ENCODE data around the gene TBATA.

DNA sequence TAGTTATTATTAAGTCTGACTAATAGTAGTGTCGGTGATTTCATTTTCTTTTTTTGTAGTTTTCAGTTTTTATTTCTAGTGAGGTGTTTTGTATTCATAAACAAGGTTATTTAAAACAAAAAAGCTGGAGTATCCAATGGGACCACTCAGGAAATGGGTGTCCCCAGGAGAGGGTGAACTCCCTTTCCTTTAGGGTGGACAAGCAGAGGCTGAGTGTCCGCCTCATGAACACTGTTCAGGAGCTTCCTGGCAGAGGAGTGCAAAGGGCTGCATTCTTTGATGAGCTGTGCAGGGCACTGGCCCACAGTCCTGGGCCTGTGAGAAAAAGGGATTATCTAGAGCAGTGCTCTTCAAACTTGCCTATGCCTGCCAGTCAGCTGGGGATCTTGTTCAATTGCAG, 56.8 kb downstream of the TBATA start:
- TF ChIP-seq, protein P1, sequence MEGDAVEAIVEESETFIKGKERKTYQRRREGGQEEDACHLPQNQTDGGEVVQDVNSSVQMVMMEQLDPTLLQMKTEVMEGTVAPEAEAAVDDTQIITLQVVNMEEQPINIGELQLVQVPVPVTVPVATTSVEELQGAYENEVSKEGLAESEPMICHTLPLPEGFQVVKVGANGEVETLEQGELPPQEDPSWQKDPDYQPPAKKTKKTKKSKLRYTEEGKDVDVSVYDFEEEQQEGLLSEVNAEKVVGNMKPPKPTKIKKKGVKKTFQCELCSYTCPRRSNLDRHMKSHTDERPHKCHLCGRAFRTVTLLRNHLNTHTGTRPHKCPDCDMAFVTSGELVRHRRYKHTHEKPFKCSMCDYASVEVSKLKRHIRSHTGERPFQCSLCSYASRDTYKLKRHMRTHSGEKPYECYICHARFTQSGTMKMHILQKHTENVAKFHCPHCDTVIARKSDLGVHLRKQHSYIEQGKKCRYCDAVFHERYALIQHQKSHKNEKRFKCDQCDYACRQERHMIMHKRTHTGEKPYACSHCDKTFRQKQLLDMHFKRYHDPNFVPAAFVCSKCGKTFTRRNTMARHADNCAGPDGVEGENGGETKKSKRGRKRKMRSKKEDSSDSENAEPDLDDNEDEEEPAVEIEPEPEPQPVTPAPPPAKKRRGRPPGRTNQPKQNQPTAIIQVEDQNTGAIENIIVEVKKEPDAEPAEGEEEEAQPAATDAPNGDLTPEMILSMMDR (IDR thresholded peaks at IDR 0.05), result no peak
- no peak for TF ChIP-seq EP300 (IDR thresholded peaks at IDR 0.05)
